Stomach smooth muscle (tissue), 2 donors: ENCODE data around the gene MRPL42.
A peak's percentile ranks its signal among the peaks of the same experiment; 100 is the strongest.

Experiments
- H3K27ac ChIP-seq: one replicate; pipeline ENCODE4 v1.7.0; 2013; ENCODE audit warnings: mild to moderate bottlenecking, low read length, inconsistent platforms
- H3K27me3 ChIP-seq, 2 donors: one replicate each; pipeline ENCODE4 v1.7.0; 2013; ENCODE audit warnings: low read length in 2 of 2; ENCODE audit not compliant: insufficient read depth in 2 of 2, control insufficient read depth in 1 of 2
- H3K36me3 ChIP-seq, 2 donors: one replicate each; pipeline ENCODE4 v1.7.0; 2013; ENCODE audit warnings: low read length in 2 of 2; ENCODE audit not compliant: control insufficient read depth in 2 of 2, insufficient read depth in 2 of 2
- H3K4me1 ChIP-seq: one replicate; pipeline ENCODE4 v1.7.0; 2013; ENCODE audit warnings: low read length; ENCODE audit not compliant: control insufficient read depth, insufficient read depth
- H3K4me3 ChIP-seq, 2 donors: one replicate each; pipeline ENCODE4 v1.7.0; 2013; ENCODE audit warnings: low read length in 2 of 2
- H3K9ac ChIP-seq, 2 donors: one replicate each; pipeline ENCODE4 v1.7.0; 2013; ENCODE audit warnings: low read length in 2 of 2, mild to moderate bottlenecking in 1 of 2
- H3K9me3 ChIP-seq, 2 donors: one replicate each; pipeline ENCODE4 v1.7.0; 2013; ENCODE audit warnings: low read length in 2 of 2; ENCODE audit not compliant: control insufficient read depth in 2 of 2
- donor health status: healthy.
- donor health status: Pancreatic carcinoma.

MRPL42 gene

DNA sequence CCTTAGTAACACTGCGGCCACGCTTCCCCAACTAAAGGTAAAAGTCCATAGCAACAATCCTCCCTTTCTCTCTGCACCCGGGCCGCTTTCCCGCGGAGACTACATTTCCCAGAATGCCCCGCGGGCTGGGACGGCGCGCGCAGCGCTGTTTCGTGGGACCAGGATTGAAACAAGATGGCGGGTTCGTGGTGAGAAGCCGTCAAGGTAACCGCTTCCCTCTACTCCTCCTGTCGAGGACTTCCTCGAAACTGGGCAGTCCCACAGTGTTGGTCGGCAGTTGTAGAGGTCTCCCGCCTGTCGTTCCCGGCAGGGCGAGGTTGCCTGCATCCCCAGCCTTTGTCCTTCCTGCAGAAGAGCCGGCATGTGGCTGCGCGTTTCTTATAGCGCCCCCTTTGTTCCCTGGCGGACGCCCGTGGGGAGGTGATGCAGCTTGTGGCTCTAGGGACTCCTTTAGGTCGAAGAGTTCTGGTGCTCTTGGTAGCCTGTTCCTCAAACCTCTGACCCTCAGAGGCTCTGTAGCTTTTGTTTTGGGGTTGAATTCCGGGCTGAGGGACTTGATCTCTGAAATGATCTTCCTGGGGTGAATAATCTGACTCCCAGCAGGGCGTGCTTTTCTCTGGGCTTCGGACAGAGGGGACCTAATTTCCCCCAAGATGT lies at the start of gene MRPL42:
Gene MRPL42 (plus strand): TSS at position 164 of the 657 bp plus-strand sequence. CDS start 1,772 bp downstream, outside the sequence.
- no peaks in the 10 kb centered on the region for H3K9me3 ChIP-seq
- peak within 1 kb of the TSS; percentile 99 to 100 for H3K4me3 ChIP-seq
- no peaks in the 10 kb centered on the region for H3K27me3 ChIP-seq
- peak within 1 kb of the TSS; percentile 82 to 90 for H3K9ac ChIP-seq
- peaks cover 0 to 3% of the 10 kb centered on the region in 2 donors for H3K36me3 ChIP-seq
- H3K27ac ChIP-seq, result peak within 1 kb of the TSS; percentile 63
- H3K4me1 ChIP-seq, result no peaks in the 10 kb centered on the region

DNA sequence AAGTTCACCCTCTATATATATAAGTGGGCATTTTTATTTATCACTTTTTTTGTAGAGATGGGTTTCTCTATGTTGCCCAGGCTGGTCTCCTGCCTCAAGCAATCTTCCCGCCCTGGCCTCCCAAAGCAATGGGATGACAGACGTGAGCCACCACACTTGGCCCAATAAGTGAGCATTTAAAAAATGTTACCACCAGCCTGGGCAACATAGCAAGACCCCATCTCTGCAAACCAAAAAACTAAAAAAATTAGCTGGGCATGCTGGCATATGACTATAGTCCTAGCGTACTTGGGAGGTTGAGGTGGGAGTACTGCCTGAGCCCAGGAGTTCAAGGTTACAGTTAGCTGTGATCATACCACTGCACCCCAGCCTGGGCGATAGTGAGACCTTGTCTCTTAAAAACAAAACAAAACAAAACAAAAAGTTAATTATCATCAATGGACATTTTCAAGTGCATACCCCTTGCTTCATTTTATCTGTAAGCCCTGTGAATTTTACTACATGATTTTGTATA lies 49.3 kb upstream of the MRPL42 start:
- H3K9ac ChIP-seq, result no peak overlapping the region
- H3K36me3 ChIP-seq, result no peaks in the 10 kb centered on the region
- no peak overlapping the region for H3K4me3 ChIP-seq
- H3K27ac ChIP-seq, result no peak overlapping the region
- no peaks in the 10 kb centered on the region for H3K9me3 ChIP-seq
- H3K27me3 ChIP-seq, result no peaks in the 10 kb centered on the region
- no peaks in the 10 kb centered on the region for H3K4me1 ChIP-seq

DNA sequence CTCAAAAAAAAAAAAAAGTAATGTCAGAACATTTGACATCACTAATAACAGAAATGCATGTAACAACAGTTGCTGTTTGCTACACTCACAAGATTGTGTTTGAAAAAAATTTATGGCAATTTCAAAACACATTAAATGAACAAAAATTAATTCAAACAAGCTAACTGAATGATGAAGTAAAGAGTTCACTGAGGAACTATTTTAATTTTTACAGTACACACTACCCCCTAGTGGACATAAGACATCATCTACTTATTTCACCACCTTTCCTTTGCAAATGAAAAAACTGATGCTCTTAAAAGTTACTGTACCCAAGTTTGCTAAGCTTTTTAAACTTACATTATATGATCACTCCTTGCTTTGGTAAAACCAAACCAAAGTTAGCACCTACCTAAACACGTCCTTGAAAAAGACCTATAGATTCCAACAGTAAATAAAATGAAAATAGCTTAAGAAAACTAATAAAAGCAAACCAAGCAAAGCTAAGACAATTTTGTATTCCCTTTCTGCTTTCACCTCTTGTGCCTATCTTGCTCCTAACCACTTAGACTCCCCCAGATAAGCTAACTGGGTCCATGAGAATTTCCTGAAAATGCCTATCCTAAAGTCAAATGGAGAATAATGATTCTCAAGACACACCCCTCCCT lies 47.8 kb upstream of the MRPL42 start:
- peaks cover 5% of the 10 kb centered on the region for H3K4me1 ChIP-seq
- no peak overlapping the region for H3K4me3 ChIP-seq
- H3K9ac ChIP-seq, result no peak overlapping the region
- H3K27ac ChIP-seq, result no peak overlapping the region
- no peaks in the 10 kb centered on the region for H3K36me3 ChIP-seq
- no peaks in the 10 kb centered on the region for H3K9me3 ChIP-seq
- no peaks in the 10 kb centered on the region for H3K27me3 ChIP-seq

DNA sequence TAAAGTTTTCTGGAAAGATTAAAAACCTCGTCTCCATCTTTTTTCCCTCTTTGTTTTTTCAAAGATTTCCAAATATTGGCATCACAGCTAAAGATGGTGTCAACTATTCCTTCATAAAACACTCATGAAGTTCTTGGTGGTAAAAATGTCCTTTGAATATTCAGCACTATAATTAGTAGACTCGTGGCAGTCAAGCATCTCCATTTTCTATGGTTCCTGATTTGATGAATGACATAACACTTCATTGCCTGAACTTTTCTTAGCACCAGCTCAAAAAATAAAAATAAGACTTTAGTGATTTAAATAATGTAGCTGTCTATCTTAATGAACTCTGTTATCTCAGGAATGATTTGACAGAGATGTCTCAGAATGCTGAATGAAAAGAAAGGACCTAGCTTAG lies 45.3 kb upstream of the MRPL42 start:
- peaks cover 12% of the 10 kb centered on the region for H3K4me1 ChIP-seq
- H3K27ac ChIP-seq, result no peak overlapping the region

DNA sequence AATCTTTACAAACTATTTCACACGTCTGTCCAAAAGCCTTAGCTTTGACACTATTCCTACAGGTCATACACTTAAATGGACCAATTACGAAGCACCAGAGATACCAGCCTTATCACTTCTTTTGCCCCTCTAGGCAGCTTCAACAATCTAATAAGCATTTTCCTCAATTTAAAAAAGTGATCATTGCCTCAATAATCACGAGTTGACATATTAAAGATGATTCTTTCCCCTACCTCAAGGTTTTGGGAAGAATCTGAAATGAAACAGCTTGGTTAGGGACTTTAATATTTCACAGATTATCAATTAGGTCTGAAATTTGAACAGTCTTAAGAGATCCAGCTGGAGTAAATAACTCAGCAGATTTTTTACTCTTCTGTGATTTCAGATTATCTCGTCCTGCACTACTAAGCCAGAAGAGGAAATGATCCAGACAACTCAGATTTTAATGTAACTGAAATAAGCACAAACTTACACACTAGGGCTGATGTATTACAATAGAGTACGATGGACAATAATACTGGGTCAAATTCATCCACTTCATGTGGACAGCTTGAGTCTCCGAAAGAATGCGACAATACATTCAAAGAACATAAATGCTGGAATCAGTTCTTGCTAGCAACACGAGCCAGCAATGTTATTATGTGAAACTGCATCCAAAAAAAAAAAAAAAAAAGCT lies 41.4 kb upstream of the MRPL42 start:
- Histone ChIP-seq H3K4me3 (no peak overlapping the region), H3K9me3 (no peaks in the 10 kb centered on the region), H3K4me1 (peaks cover 15% of the 10 kb centered on the region), H3K27me3 (no peaks in the 10 kb centered on the region), H3K27ac (no peak overlapping the region), H3K36me3 (no peaks in the 10 kb centered on the region), H3K9ac (no peak overlapping the region)

More for the DNA sequence above, 45.3 kb upstream of the MRPL42 start:
- H3K9ac ChIP-seq, result no peak overlapping the region
- no peaks in the 10 kb centered on the region for H3K27me3 ChIP-seq
- no peak overlapping the region for H3K4me3 ChIP-seq
- H3K9me3 ChIP-seq, result no peaks in the 10 kb centered on the region
- no peaks in the 10 kb centered on the region for H3K36me3 ChIP-seq

DNA sequence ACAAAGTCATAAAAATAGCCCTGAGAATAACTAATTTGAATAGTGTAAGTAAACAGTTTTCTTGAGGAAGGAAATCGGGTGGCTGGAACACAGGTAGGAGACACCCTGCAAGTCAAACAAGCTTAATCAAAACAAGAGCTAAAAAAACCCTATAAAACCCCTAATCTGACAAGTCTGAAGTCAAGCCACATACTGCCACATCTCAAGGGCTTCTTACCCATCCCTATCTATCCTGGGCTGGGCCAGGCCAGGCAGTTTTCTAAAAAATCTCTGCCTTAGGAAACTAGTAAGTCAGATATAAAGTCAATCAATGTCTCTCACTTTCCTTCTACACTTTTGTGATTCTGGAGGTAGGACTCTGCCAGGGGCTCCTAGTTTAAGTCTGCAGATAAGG lies 40.9 kb upstream of the MRPL42 start:
- H3K36me3 ChIP-seq, result no peaks in the 10 kb centered on the region
- peaks cover 15% of the 10 kb centered on the region for H3K4me1 ChIP-seq
- no peaks in the 10 kb centered on the region for H3K9me3 ChIP-seq
- H3K4me3 ChIP-seq, result no peak overlapping the region
- no peaks in the 10 kb centered on the region for H3K27me3 ChIP-seq
- no peak overlapping the region for H3K27ac ChIP-seq
- no peak overlapping the region for H3K9ac ChIP-seq

DNA sequence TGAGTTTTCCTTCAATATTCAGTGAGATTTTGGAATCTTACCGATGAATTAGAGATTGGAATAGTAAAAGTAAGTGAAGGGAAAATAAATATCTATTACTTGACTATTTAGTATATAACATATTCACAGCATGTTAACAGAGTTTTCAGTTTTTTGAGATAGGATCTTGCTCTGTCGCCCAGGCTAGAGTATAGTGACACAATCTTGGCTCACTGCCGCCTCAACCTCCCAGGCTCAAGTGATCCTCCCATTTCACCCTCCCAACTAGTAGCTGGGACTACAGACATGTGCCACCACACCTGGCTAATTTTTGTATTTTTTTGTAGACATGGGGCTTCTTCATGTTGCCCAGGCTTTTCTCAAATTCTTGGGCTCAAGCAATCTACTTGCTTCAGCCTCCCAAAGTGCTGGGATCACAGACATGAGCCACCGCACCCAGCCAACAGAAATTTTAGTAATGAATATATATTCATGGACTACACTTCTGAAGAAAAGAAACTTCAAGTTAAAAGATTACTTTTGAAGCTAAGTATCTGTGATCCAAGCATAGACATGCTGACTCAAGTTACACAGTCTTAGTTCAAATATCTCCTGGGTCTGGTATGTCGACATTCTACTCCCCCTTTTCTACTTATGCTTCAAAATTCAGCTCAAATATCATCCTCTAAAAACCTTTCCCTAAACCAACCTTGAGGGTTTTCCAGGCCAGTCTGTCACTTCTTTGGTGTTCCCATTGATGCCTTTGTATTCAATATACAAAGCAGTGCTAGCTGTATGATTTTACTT lies 39.3 kb upstream of the MRPL42 start:
- H3K9ac ChIP-seq, result no peak overlapping the region
- H3K36me3 ChIP-seq, result no peaks in the 10 kb centered on the region
- no peaks in the 10 kb centered on the region for H3K27me3 ChIP-seq
- H3K27ac ChIP-seq, result no peak overlapping the region
- peaks cover 15% of the 10 kb centered on the region for H3K4me1 ChIP-seq
- no peaks in the 10 kb centered on the region for H3K9me3 ChIP-seq
- no peak overlapping the region for H3K4me3 ChIP-seq

DNA sequence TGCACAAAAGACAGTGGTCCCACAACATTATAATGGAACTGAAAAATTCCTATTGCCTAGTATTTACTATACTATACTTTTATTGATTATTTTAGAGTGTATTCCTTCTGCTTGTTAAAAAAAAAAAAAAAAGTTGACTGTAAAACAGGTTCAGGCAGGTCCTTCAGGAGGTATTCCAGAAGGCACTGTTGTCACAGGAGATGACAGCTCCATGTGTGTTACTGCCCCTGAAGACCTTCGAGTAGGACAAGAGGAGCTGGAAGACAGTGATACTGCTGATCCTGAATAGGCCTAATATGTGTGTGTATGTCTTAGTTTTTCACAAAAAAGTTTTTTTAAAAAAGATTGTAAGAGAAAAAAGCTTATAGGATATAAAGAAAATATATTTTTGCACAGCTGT lies 37.9 kb upstream of the MRPL42 start:
- Histone ChIP-seq H3K27ac (no peak overlapping the region), H3K9me3 (no peaks in the 10 kb centered on the region), H3K4me1 (peaks cover 11% of the 10 kb centered on the region), H3K36me3 (no peaks in the 10 kb centered on the region), H3K27me3 (no peaks in the 10 kb centered on the region), H3K4me3 (no peak overlapping the region), H3K9ac (no peak overlapping the region)

DNA sequence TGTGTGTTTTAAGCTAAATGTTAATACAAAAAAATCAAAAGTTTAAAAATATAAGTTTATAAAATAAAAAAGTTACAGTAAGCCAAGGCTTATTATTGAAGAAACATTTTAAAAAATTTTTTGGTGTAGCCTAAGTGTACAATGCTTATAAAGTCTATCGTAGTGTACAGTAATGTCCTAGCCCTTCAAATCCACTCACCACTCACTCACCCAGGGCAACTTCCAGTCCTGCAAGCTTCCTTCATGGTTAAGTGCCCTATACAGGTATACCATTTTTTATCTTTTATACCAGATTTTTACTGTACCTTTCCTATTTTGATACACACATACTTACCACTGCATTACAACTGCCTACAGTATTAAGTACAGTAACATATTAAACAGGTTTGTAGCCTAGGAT lies 37.5 kb upstream of the MRPL42 start:
- Histone ChIP-seq H3K27ac (no peak overlapping the region), H3K9ac (no peak overlapping the region), H3K27me3 (no peaks in the 10 kb centered on the region), H3K4me1 (peaks cover 10% of the 10 kb centered on the region), H3K9me3 (no peaks in the 10 kb centered on the region), H3K36me3 (no peaks in the 10 kb centered on the region), H3K4me3 (no peak overlapping the region)

DNA sequence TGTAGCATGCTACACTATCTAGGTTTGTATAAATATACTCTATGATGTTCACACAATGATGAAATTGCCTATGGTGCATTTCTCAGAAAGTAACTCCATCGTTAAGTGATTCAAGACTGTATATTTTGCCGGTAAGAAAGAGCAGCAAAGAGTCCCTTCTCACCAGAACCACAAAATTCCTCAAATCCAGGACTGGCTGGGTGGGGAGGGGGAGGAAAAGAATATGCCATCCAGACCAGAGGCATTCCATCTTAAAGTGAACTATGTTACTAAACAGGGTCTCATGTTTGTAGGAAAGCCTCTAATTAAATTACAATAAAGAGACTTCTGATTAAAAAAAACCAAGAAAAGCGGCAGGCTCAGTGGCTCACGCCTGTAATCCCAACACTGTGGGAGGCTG lies 37.0 kb upstream of the MRPL42 start:
- H3K4me3 ChIP-seq, result no peak overlapping the region
- H3K27ac ChIP-seq, result no peak overlapping the region
- H3K9me3 ChIP-seq, result no peaks in the 10 kb centered on the region
- H3K36me3 ChIP-seq, result no peaks in the 10 kb centered on the region
- H3K27me3 ChIP-seq, result no peaks in the 10 kb centered on the region
- H3K9ac ChIP-seq, result no peak overlapping the region
- H3K4me1 ChIP-seq, result peaks cover 8% of the 10 kb centered on the region
